GM23338 (cell line): ENCODE data around the gene EPHB2. TPM values are rescaled to one million over a fixed set of nuclear protein-coding genes. Genes with fewer than 3 reads are reported as not detected.

ENCODE experiments used
- ATAC-seq: fragments of 200-7000 bp; cut with Tn5 transposase; 3 replicates; pipeline ENCODE4 v1.9.1; 2020
- DNase-seq: peaks from one replicate; pipeline ENCODE4 v3.0.0-alpha.2; 2015; ENCODE audit warnings: low spot score
- H2AFZ ChIP-seq: fragments of 200-600 bp; sonication (generic); 2 replicates; pipeline ENCODE4 v1.8.0; 2016; ENCODE audit warnings: antibody characterized with exemption, mild to moderate bottlenecking, moderate library complexity
- H3F3A ChIP-seq: fragments of 200-600 bp; sonication (generic); replicated peaks from 2 replicates; pipeline ENCODE4 v1.8.0; 2017; ENCODE audit warnings: antibody characterized with exemption, mixed run types, low read depth
- H3K27ac ChIP-seq: fragments of 200-600 bp; sonication (generic); 2 replicates; pipeline ENCODE4 v1.6.1; 2016; ENCODE audit warnings: low read depth
- H3K27me3 ChIP-seq: fragments of 200-600 bp; sonication (generic); 2 replicates; pipeline ENCODE4 v1.8.0; 2016; ENCODE audit warnings: mild to moderate bottlenecking, mixed run types, moderate library complexity; ENCODE audit not compliant: insufficient read depth
- H3K36me3 ChIP-seq: fragments of 200-600 bp; sonication (generic); 2 replicates; pipeline ENCODE4 v1.8.0; 2016; ENCODE audit warnings: mild to moderate bottlenecking; ENCODE audit not compliant: insufficient read depth
- H3K4me1 ChIP-seq: fragments of 200-600 bp; sonication (generic); 2 replicates; pipeline ENCODE4 v1.8.0; 2016; ENCODE audit warnings: mild to moderate bottlenecking, moderate library complexity; ENCODE audit not compliant: insufficient read depth
- H3K4me2 ChIP-seq: fragments of 200-600 bp; sonication (generic); 2 replicates; pipeline ENCODE4 v1.7.1; 2017; ENCODE audit warnings: mixed run types
- H3K4me3 ChIP-seq: fragments of 200-600 bp; sonication (generic); 2 replicates; pipeline ENCODE4 v1.6.1; 2016; ENCODE audit warnings: mixed run types
- H3K79me2 ChIP-seq: fragments of 200-600 bp; sonication (generic); replicated peaks from 2 replicates; pipeline ENCODE4 v1.8.0; 2017; ENCODE audit warnings: mild to moderate bottlenecking; ENCODE audit not compliant: insufficient read depth
- H3K9me2 ChIP-seq: fragments of 200-600 bp; sonication (generic); 2 replicates; pipeline ENCODE4 v1.8.0; 2017; ENCODE audit not compliant: insufficient read depth
- H4K20me1 ChIP-seq: fragments of 200-600 bp; sonication (generic); replicated peaks from 2 replicates; pipeline ENCODE4 v1.8.0; 2017; ENCODE audit warnings: mild to moderate bottlenecking; ENCODE audit not compliant: insufficient read depth
- H3K27ac Mint-ChIP-seq: 2 replicates; pipeline ENCODE4 v1.8.0; 2020; ENCODE audit warnings: inconsistent platforms, mild to moderate bottlenecking, moderate library complexity, mixed read lengths
- H3K27me3 Mint-ChIP-seq: 3 replicates; pipeline ENCODE4 v1.8.0; 2022; ENCODE audit warnings: low read depth, mild to moderate bottlenecking, moderate library complexity, mixed read lengths, inconsistent platforms; ENCODE audit not compliant: insufficient read depth, poor library complexity
- H3K36me3 Mint-ChIP-seq: 3 replicates; pipeline ENCODE4 v1.8.0; 2021; ENCODE audit warnings: low read depth, mild to moderate bottlenecking, inconsistent platforms, moderate library complexity, mixed read lengths
- H3K4me1 Mint-ChIP-seq: 3 replicates; pipeline ENCODE4 v1.8.0; 2020; ENCODE audit warnings: mild to moderate bottlenecking, inconsistent platforms, mixed read lengths
- H3K4me3 Mint-ChIP-seq: 3 replicates; pipeline ENCODE4 v1.8.0; 2021; ENCODE audit warnings: moderate library complexity, mild to moderate bottlenecking, inconsistent platforms, mixed read lengths
- H3K9me3 Mint-ChIP-seq: 3 replicates; pipeline ENCODE4 v1.8.0; 2020; ENCODE audit warnings: moderate library complexity, mild to moderate bottlenecking, inconsistent platforms, mixed read lengths
- CREB1 ChIP-seq: fragments of 250-450 bp; sonication (Bioruptor Pico); IDR thresholded peaks from 2 replicates; pipeline ENCODE4 v1.5.0; 2020; ENCODE audit warnings: low read depth, mild to moderate bottlenecking, moderate library complexity
- CTCF ChIP-seq, 2 experiments: fragments of 200-600 bp in 1 of 2; sonication (generic) in 1 of 2; conservative IDR thresholded peaks; 2 replicates each; pipeline versions ENCODE4 v1.5.1 to v1.6.1; 2016 to 2017; ENCODE audit warnings: antibody characterized with exemption in 2 of 2, low read depth in 2 of 2, mild to moderate bottlenecking in 2 of 2, moderate library complexity in 1 of 2
- EZH2 ChIP-seq: fragments of 200-600 bp; sonication (generic); IDR thresholded peaks from one replicate; pipeline ENCODE4 v1.8.0; 2017; ENCODE audit warnings: antibody characterized with exemption, mild to moderate bottlenecking, low read depth; ENCODE audit not compliant: unreplicated experiment
- EZH2phosphoT487 ChIP-seq: fragments of 200-600 bp; sonication (generic); IDR thresholded peaks from one replicate; pipeline ENCODE4 v1.8.1; 2018; ENCODE audit warnings: antibody characterized with exemption; ENCODE audit not compliant: unreplicated experiment
- JUNB ChIP-seq: IDR thresholded peaks from one replicate; pipeline ENCODE4 v1.6.1; 2016; ENCODE audit warnings: antibody characterized with exemption; ENCODE audit not compliant: unreplicated experiment
- NANOG ChIP-seq: IDR thresholded peaks from 2 replicates; pipeline ENCODE4 v1.6.1; 2016; ENCODE audit warnings: antibody characterized with exemption, borderline replicate concordance
- POLR2AphosphoS5 ChIP-seq: IDR thresholded peaks from 2 replicates; pipeline ENCODE4 v1.6.1; 2016; ENCODE audit warnings: antibody characterized with exemption, low read depth
- REST ChIP-seq: IDR thresholded peaks from one replicate; pipeline ENCODE4 v1.6.1; 2018; ENCODE audit warnings: antibody characterized with exemption; ENCODE audit not compliant: unreplicated experiment
- STAT1 ChIP-seq: IDR thresholded peaks from one replicate; pipeline ENCODE4 v1.6.1; 2016; ENCODE audit warnings: antibody characterized with exemption; ENCODE audit not compliant: unreplicated experiment
- ZNF114 ChIP-seq: fragments of 250-450 bp; sonication (Bioruptor Pico); IDR thresholded peaks from 2 replicates; pipeline ENCODE4 v1.5.0; 2020; ENCODE audit warnings: mild to moderate bottlenecking, moderate library complexity
- ZNF331 ChIP-seq: fragments of 250-450 bp; sonication (Bioruptor Pico); IDR thresholded peaks from 2 replicates; pipeline ENCODE4 v1.5.0; 2020; ENCODE audit warnings: low read depth, mild to moderate bottlenecking, moderate library complexity
- ZNF462 ChIP-seq: fragments of 250-450 bp; sonication (Bioruptor Pico); IDR thresholded peaks from 2 replicates; pipeline ENCODE4 v1.5.0; 2020; ENCODE audit warnings: mild to moderate bottlenecking, moderate library complexity
- polyA plus RNA-seq: library from polyadenylated mRNA; unstranded; fragments of >200 nt; fragmentation: Nextera tagmentation; extraction: Ambion mirVana; gene quantifications from 2 replicates; pipeline ENCODE4 v1.2.1, GENCODE V29; 2016
- total RNA-seq: library from RNA; depleted of rRNA; stranded (reverse); fragments of >200 nt; shearing (Covaris generic); gene quantifications from 2 replicates; pipeline ENCODE4 v1.2.3, GENCODE V29; 2014
- TF ChIP-seq, protein P1 (sequence below): IDR thresholded peaks from 2 replicates; pipeline ENCODE4 v1.6.1; 2016; ENCODE audit warnings: antibody characterized with exemption

EPHB2 gene
- total and polyA plus RNA-seq, 2 experiments from 2014 or later: 4.1 to 20.1 TPM

- H3K27me3 Mint-ChIP-seq: no peaks in the 10 kb centered on the region
- DNase-seq (no peak), ATAC-seq (no peak)
- no peaks in the 10 kb centered on the region for H3K27me3 ChIP-seq
- H4K20me1 ChIP-seq: no peaks in the 10 kb centered on the region; the same call in 1 of the 2 replicates
- H3K4me1 Mint-ChIP-seq: no peaks in the 10 kb centered on the region
- no peaks in the 10 kb centered on the region for H3K36me3 Mint-ChIP-seq
- TF ChIP-seq POLR2AphosphoS5 (no peak), CTCF (conservative IDR thresholded peaks at IDR 0.05; ENCODE audit: low read depth in 2 of 2) (no peak), ZNF114 (CRISPR knock-in tag) (no peak), NANOG (no peak), ZNF331 (no peak), STAT1 (no peak), REST (no peak), EZH2phosphoT487 (no peak), EZH2 (no peak), CREB1 (CRISPR knock-in tag) (no peak), ZNF462 (CRISPR knock-in tag) (no peak), JUNB (no peak)
- TF ChIP-seq, protein P1, sequence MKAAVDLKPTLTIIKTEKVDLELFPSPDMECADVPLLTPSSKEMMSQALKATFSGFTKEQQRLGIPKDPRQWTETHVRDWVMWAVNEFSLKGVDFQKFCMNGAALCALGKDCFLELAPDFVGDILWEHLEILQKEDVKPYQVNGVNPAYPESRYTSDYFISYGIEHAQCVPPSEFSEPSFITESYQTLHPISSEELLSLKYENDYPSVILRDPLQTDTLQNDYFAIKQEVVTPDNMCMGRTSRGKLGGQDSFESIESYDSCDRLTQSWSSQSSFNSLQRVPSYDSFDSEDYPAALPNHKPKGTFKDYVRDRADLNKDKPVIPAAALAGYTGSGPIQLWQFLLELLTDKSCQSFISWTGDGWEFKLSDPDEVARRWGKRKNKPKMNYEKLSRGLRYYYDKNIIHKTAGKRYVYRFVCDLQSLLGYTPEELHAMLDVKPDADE: no peak
- no peaks in the 10 kb centered on the region for H3K79me2 ChIP-seq
- no peaks in the 10 kb centered on the region for H3F3A ChIP-seq
- no peak overlapping the region for H3K27ac Mint-ChIP-seq
- no peaks in the 10 kb centered on the region for H3K9me3 Mint-ChIP-seq
- no peaks in the 10 kb centered on the region for H3K36me3 ChIP-seq
- H3K9me2 ChIP-seq: no peaks in the 10 kb centered on the region
- no peak overlapping the region for H3K4me2 ChIP-seq
- H3K27ac ChIP-seq: no peak overlapping the region
- no peak overlapping the region for H3K4me3 ChIP-seq
- H2AFZ ChIP-seq: no peak overlapping the region
- no peaks in the 10 kb centered on the region for H3K4me1 ChIP-seq
- no peak overlapping the region for H3K4me3 Mint-ChIP-seq
Measured at GRCh38 chr1:22908880-22909426, 198.3 kb downstream of the EPHB2 start.
